Transverse colon (tissue), 4 donors: ENCODE data around the gene UBE4B. TPM values are rescaled to one million over a fixed set of nuclear protein-coding genes. Genes with fewer than 3 reads are reported as not detected.
A peak's percentile ranks its signal among the peaks of the same experiment; 100 is the strongest.

Experiments used
- DNase-seq: peaks from one replicate; pipeline ENCODE4 v3.0.0-alpha.2; 2019
- H3K27ac ChIP-seq, 4 donors: fragments of 200-600 bp; sonication (generic); 2 replicates each; pipeline ENCODE4 v1.5.1; 2016 to 2018; ENCODE audit warnings: inconsistent platforms in 4 of 4
- H3K27me3 ChIP-seq: fragments of 200-600 bp; sonication (generic); 2 replicates; pipeline ENCODE4 v1.5.1; 2017; ENCODE audit warnings: inconsistent platforms
- H3K36me3 ChIP-seq, 4 donors: fragments of 200-600 bp; sonication (generic); 2 replicates each; pipeline ENCODE4 v1.5.1; 2017 to 2019; ENCODE audit warnings: inconsistent platforms in 4 of 4
- H3K4me1 ChIP-seq, 4 donors: fragments of 200-600 bp; sonication (generic); 2 replicates each; pipeline ENCODE4 v1.5.1; 2017 to 2020; ENCODE audit warnings: inconsistent platforms in 4 of 4
- H3K4me3 ChIP-seq, 4 donors: fragments of 200-600 bp; sonication (generic); 1 replicate in 1 of 4; 2 replicates in 3 of 4; pipeline versions ENCODE4 v1.5.1 to v1.6.1; 2017 to 2019; ENCODE audit warnings: inconsistent platforms in 4 of 4
- H3K9me3 ChIP-seq, 2 donors: fragments of 200-600 bp; sonication (generic); 2 replicates each; pipeline ENCODE4 v1.5.1; 2017 to 2019; ENCODE audit warnings: inconsistent platforms in 2 of 2
- EP300 ChIP-seq: sonication (generic); formaldehyde crosslinking; IDR thresholded peaks from one replicate; pipeline ENCODE4 v1.6.1; 2017; ENCODE audit warnings: antibody characterized with exemption, low read depth
- POLR2A ChIP-seq: fragments of 450-650 bp; IDR thresholded peaks from one replicate; pipeline ENCODE4 v1.6.1; 2016; ENCODE audit warnings: antibody characterized with exemption, mild to moderate bottlenecking, moderate library complexity
- POLR2AphosphoS5 ChIP-seq, 3 donors: sonication (generic); formaldehyde crosslinking; IDR thresholded peaks; one replicate each; pipeline ENCODE4 v1.6.1; 2016; ENCODE audit warnings: antibody characterized with exemption in 3 of 3
- WGBS, 2 donors: methylation state at CpG; one replicate each; pipeline ENCODE4 v1.1.5; 2018; ENCODE audit warnings: low coverage in 1 of 2; 5-methylcytosine and 5-hydroxymethylcytosine counted together
- in situ Hi-C, 4 donors: fragments of 200-750 bp; cut with MboI; loops; one replicate each; pipeline versions ENCODE4 v1.15.0 to v1.15.1; 2017; ENCODE audit warnings: low sequenced_read_pairs in 3 of 4, low pct_ligation_motif_present in 1 of 4, low pct_unique_long_range_greater_than_20kb in 1 of 4
- intact Hi-C: fragments of 100-400 bp; cut with DNase I; formaldehyde crosslinking; loops from one replicate; pipeline ENCODE4 v1.15.1; 2023; ENCODE audit warnings: low total_unique reads
- total RNA-seq, 4 donors: library from RNA; depleted of rRNA; stranded (reverse); fragments of >200 nt; gene quantifications; one replicate each; pipeline ENCODE4 v1.1.0, GENCODE V29; 2016
- TF ChIP-seq, protein P1 (sequence below), 5 experiments: fragments of 200-600 bp in 3 of 5; fragments of 450-650 bp in 2 of 5; sonication (generic) in 3 of 5; IDR thresholded peaks; 1 replicate in 2 of 5; 2 replicates in 3 of 5; pipeline ENCODE4 v1.5.1; 2016 to 2017; ENCODE audit warnings: antibody characterized with exemption in 5 of 5, inconsistent platforms in 3 of 5, mild to moderate bottlenecking in 2 of 5, moderate library complexity in 1 of 5

The UBE4B gene
- total RNA-seq, 4 donors from 2014 or later: 35.1 to 145 (median 78.7) TPM

DNA sequence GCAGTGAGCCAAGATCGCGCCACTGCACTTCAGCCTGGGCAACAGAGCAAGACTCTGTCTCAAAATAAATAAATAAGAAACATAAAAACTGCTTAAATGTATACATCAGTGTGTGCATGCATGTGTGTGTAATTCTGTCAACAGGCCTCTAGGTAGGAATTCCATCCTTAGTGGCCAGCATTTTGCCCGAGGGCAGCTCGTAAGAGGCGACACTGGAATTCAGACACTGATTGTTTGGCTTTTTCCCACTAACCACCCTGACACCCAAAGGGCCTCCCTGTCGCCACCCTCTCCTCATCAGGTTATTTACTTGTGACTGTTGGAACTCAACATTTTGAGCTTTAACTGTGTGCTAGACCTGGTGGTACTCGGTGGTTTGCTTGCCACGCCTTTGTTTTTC lies 113.6 kb downstream of the UBE4B start:
- no peaks in the 10 kb centered on the region for H3K9me3 ChIP-seq
- no peak overlapping the region for H3K27ac ChIP-seq
- H3K4me1 ChIP-seq: no peaks in the 10 kb centered on the region
- in situ Hi-C loops (no loop called here), intact Hi-C loops (loop anchor here (10.0 kb wide), 1 partner anchor 1258 kb away; no protein-coding TSS in a partner anchor)
- peaks cover 0 to 12% (median 3%) of the 10 kb centered on the region in 4 donors for H3K36me3 ChIP-seq
- H3K27me3 ChIP-seq: no peaks in the 10 kb centered on the region
- no peak overlapping the region for H3K4me3 ChIP-seq
- DNase-seq: no peak
- 97% methylated on average over 8 of the region's 8 CpGs; no CpG with 5 or more reads in 1 of the 2 donors for WGBS, 2 donors
- TF ChIP-seq POLR2AphosphoS5 (IDR thresholded peaks at IDR 0.05) (no peak), EP300 (no peak), POLR2A (no peak)
- TF ChIP-seq, protein P1, sequence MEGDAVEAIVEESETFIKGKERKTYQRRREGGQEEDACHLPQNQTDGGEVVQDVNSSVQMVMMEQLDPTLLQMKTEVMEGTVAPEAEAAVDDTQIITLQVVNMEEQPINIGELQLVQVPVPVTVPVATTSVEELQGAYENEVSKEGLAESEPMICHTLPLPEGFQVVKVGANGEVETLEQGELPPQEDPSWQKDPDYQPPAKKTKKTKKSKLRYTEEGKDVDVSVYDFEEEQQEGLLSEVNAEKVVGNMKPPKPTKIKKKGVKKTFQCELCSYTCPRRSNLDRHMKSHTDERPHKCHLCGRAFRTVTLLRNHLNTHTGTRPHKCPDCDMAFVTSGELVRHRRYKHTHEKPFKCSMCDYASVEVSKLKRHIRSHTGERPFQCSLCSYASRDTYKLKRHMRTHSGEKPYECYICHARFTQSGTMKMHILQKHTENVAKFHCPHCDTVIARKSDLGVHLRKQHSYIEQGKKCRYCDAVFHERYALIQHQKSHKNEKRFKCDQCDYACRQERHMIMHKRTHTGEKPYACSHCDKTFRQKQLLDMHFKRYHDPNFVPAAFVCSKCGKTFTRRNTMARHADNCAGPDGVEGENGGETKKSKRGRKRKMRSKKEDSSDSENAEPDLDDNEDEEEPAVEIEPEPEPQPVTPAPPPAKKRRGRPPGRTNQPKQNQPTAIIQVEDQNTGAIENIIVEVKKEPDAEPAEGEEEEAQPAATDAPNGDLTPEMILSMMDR (IDR thresholded peaks at IDR 0.05): no peak

DNA sequence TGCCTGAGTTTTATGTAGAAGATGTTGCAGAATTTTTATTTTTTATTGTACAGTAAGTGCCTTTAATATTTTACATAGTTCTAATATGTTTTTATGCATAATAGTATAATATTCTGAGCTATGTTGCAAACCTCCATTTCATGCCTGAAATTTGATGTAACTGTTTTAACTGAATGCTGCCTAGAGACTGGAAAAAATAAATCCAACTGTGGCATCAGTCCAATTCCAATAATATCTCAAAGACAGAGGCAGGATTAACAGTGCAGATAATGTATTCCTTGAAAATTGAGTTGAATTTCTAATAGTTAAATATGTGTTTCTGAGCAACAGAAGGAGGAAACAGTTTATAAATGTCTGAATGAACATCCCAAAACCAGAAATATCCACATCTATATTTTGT lies 116.5 kb downstream of the UBE4B start:
- H3K36me3 ChIP-seq: peaks cover 0 to 12% (median 3%) of the 10 kb centered on the region in 4 donors
- no peak for TF ChIP-seq EP300
- no peak for TF ChIP-seq POLR2A
- no peak for TF ChIP-seq POLR2AphosphoS5 (IDR thresholded peaks at IDR 0.05)
- TF ChIP-seq, protein P1 (IDR thresholded peaks at IDR 0.05): no peak
- no peak overlapping the region for H3K4me3 ChIP-seq
- DNase-seq: no peak
- no peaks in the 10 kb centered on the region for H3K9me3 ChIP-seq
- H3K27me3 ChIP-seq: no peaks in the 10 kb centered on the region
- H3K27ac ChIP-seq: no peak overlapping the region
- in situ Hi-C loops (no loop called here), intact Hi-C loops (loop anchor here (10.0 kb wide), 1 partner anchor 1256 kb away; no protein-coding TSS in a partner anchor)
- H3K4me1 ChIP-seq: no peaks in the 10 kb centered on the region

DNA sequence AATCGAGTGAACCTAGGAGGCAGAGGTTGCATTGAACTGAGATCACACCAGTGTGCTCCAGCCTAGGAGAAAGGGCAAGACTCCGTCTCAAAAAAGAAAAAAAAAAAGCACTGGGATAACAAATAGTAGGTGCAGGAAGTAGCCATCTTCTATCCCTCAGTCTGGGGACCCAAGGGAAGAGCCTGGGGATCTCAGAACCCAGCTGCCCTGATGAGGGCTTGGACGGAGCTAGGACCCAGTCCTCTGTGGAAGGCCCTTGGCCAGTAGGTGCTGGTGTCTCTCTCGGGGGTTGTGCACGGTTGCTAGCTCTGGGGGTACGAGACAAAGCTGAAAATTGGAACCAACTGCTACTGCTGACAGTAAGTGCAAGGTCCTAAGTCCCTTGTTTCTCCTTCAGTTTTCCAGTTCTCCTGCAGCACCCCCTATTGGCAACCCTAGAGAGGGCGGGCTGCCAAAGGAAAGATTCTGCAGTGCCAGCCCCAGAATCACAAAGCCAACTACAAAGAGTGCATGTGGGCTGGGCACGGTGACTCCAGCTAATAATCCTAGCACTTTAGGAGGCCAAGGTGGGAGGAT lies 120.0 kb downstream of the UBE4B start:
- in situ Hi-C loops (no loop called here), intact Hi-C loops (no loop called here)
- TF ChIP-seq POLR2AphosphoS5 (IDR thresholded peaks at IDR 0.05) (no peak), EP300 (no peak), POLR2A (no peak)
- TF ChIP-seq, protein P1 (IDR thresholded peaks at IDR 0.05): peak; percentile 47 to 56 (median 53)
- H3K4me1 ChIP-seq: peaks cover 0 to 3% (median 0%) of the 10 kb centered on the region in 4 donors
- H3K4me3 ChIP-seq: no peak overlapping the region
- peak; percentile 58 for DNase-seq
- no peak overlapping the region for H3K27ac ChIP-seq
- H3K36me3 ChIP-seq: peaks cover 0 to 9% (median 0%) of the 10 kb centered on the region in 4 donors
- H3K27me3 ChIP-seq: no peaks in the 10 kb centered on the region
- no peaks in the 10 kb centered on the region for H3K9me3 ChIP-seq
- 92% methylated on average over 8 of the region's 8 CpGs; no CpG with 5 or more reads in 1 of the 2 donors for WGBS, 2 donors

DNA sequence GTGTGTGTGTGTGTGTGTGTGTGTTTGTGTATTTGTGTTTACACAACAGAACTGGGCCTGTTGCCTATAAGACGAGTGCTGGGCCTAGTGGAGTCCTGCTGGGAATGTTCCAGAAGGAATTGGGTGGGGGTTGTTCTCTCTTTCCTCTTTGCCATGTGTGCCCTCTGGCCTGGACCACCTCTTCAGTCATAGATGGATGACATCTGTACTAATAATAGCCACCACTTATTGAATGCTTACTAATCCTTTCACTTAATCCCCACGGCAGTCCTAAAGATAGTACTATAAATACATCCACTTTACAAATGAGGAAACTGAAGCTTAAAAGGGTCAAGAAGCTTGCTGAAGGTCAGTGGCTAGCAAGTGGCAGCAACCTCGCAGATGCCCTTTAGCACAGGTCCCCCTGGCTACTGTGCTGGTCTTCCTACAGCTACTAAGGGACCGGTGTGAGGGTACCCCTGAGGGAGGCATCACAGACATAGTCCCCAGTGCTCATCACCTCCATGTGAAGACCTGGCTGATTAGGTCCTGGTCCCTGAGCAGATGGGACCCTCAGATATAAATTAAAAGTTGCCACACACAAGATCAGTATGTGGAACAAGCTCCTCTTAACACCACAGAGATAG lies 122.4 kb downstream of the UBE4B start:
- Histone ChIP-seq H3K27me3 (no peaks in the 10 kb centered on the region), H3K36me3 (peaks cover 0 to 9% (median 3%) of the 10 kb centered on the region in 4 donors), H3K4me1 (peaks cover 0 to 3% (median 0%) of the 10 kb centered on the region in 4 donors), H3K27ac (no peak overlapping the region), H3K4me3 (no peak overlapping the region), H3K9me3 (no peaks in the 10 kb centered on the region)
- TF ChIP-seq POLR2A (no peak), POLR2AphosphoS5 (IDR thresholded peaks at IDR 0.05) (no peak), EP300 (no peak)
- TF ChIP-seq, protein P1 (IDR thresholded peaks at IDR 0.05): no peak
- WGBS, 2 donors: 66 to 72% methylated on average over 2 to 4 of the region's 4 CpGs
- intact Hi-C loops (no loop called here), in situ Hi-C loops (no loop called here)
- no peak for DNase-seq
